ENCODE measurements around the gene ZSWIM5. TPM values are rescaled to one million over a fixed set of nuclear protein-coding genes. Genes with fewer than 3 reads are reported as not detected.
"Not testable (repeated sequence)": the region's sequence is repeated elsewhere in the genome, so short reads cannot be mapped to it uniquely, and the experiment has no call there.

ZSWIM5 gene
- total RNA-seq, result 0.43 and 2.3 TPM in 2 replicates

DNA sequence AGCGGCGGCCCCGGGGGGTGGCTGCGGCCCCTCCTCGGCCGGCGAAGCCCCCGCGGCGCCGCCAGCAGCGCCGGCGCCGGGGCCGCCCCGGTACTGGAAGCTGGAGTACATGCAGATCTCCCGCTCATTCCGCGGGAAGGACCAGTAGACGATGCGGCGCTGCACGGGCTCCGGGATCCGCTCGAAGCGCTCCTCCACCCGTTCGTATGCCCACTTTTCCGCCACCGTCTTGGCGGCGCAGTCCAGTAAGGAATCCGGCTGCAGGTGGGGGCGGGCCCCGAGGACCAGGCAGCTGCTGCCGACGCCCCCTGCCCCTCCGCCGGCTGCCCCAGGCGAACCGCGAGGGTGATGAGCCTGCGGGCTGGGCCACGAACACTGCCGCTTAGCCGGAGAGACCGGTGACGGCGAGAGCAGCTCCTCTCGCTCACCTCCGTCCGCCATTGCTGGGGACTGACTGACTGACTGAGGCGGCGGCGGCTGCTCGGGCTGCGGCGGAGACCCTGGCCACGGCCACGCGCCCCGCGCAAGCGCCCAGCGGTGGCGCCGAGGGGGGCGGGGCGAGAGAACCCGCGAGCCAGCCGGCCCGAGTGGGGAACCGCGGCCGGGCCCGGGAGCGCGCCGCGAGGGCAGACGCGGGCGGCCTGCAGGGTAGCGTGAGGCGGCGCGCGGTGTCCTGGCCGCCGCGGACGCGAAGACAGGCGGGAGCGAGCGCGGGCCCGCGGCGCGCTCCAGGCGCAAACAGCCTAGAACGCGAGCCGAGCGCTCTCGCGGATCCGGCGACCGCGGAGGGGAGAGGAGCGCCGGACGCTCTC lies at the start of gene ZSWIM5:
Gene ZSWIM5 (minus strand): TSS at position 696 of the 812 bp plus-strand sequence. CDS start 255 bp downstream, at position 441.
- TF ChIP-seq, protein P1, sequence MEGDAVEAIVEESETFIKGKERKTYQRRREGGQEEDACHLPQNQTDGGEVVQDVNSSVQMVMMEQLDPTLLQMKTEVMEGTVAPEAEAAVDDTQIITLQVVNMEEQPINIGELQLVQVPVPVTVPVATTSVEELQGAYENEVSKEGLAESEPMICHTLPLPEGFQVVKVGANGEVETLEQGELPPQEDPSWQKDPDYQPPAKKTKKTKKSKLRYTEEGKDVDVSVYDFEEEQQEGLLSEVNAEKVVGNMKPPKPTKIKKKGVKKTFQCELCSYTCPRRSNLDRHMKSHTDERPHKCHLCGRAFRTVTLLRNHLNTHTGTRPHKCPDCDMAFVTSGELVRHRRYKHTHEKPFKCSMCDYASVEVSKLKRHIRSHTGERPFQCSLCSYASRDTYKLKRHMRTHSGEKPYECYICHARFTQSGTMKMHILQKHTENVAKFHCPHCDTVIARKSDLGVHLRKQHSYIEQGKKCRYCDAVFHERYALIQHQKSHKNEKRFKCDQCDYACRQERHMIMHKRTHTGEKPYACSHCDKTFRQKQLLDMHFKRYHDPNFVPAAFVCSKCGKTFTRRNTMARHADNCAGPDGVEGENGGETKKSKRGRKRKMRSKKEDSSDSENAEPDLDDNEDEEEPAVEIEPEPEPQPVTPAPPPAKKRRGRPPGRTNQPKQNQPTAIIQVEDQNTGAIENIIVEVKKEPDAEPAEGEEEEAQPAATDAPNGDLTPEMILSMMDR (IDR thresholded peaks at IDR 0.05; ENCODE audit: insufficient read depth, low read depth, low read length), result no peak
- peak within 1 kb of the TSS; percentile 64 for H3K4me3 ChIP-seq (ENCODE audit: low read depth, low read length)
- DNase-seq (ENCODE audit: low read depth), result peak; percentile 42

DNA sequence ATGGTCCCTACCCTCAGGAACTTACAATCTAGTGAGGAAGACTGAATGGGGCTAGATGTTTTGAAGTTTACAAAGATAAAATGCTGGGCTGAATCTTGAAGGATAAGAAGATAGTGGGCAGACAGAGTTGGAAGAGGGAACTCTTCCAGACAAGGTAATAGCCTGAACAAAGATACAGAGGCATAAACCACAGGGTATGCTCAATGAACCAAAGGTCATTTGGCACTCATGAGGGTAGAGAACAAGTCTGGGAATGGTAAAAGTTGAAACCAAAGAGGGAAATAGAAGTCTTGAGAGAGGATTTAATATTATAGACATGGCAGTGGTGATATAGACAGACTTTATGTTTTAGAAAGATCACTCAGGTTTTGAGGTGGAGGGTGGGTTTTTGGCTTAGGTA lies 48.1 kb upstream of the ZSWIM5 start:
- no peak overlapping the region for H3K4me3 ChIP-seq (ENCODE audit: low read depth, low read length)
- DNase-seq (ENCODE audit: low read depth), result no peak
- TF ChIP-seq, protein P1 (IDR thresholded peaks at IDR 0.05; ENCODE audit: insufficient read depth, low read depth, low read length), result no peak

DNA sequence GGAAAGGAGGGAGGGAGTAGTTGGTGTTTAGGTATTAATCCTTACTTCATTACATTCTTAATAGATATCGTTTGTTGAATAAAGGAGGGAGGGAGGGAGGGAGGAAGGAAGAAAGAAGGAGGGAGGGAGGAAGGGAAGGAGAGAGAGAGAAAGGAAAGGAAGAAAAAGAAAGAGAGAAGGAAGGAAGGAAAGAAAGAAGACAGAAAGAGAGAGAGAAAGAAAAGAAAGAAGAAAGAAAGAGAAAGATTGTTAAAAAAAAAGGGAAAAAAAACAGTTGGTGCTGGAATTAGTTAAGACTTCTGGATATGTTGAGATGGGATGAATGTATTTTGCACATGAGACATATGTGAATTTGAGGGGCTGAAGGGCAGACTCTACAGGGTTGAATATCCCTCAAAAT lies 44.1 kb upstream of the ZSWIM5 start:
- TF ChIP-seq, protein P1 (IDR thresholded peaks at IDR 0.05; ENCODE audit: insufficient read depth, low read depth, low read length), result no peak
- no peak overlapping the region for H3K4me3 ChIP-seq (ENCODE audit: low read depth, low read length)
- DNase-seq (ENCODE audit: low read depth), result no peak

DNA sequence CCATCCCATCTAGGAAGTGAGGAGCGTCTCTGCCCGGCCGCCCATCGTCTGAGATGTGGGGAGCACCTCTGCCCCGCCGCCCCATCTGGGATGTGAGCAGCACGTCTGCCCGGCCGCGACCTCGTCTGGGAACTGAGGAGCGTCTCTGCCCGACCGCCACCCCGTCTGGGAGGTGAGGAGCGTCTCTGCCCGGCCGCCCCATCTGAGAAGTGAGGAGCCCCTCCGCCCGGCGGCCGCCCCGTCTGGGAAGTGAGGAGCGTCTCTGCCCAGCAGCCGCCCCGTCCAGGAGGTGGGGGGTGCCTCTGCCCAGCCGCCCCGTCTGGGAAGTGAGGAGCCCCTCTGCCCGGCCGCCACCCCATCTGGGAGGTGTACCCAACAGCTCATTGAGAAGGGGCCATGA lies 41.6 kb upstream of the ZSWIM5 start:
- H3K4me3 ChIP-seq (ENCODE audit: low read depth, low read length); DNase-seq (ENCODE audit: low read depth): not testable (repeated sequence)

DNA sequence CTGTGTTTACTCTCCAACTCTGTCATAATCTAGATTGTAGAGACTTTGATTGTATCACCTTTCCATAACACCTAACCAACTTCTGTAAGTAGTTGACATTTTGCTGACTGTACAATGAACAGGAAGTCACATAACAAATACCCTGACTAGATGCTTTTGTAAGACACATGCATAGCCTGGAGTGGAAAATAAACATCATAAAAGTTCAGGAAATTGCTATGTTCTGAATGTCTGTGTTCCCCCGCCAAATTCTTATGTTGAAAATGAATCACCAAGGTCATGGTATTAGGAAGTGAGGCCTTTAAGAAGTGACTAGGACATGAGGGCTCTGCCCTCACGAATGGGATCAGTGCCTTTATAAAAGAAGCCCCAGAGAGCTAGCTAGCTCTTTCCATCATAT lies 40.4 kb upstream of the ZSWIM5 start:
- DNase-seq (ENCODE audit: low read depth), result peak; percentile 89
- TF ChIP-seq, protein P1 (IDR thresholded peaks at IDR 0.05; ENCODE audit: insufficient read depth, low read depth, low read length), result no peak
- H3K4me3 ChIP-seq (ENCODE audit: low read depth, low read length), result no peak overlapping the region

DNA sequence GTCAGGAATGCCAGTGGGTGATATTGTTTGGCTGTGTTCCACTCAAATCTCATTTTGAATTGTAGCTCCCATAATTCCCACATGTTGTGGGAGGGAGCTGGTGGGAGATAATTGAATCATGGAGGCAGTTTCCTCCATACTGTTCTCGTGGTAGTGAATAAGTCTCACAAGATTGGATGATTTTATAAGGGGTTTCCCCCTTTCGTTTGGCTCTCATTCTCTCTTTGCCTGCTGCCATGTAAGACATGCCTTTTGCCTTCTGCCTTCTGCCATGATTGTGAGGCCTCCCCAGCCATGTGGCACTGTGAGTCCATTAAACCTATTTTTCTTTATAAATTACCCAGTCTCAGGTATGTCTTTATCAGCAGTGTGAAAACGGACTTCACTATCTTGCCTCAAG lies 40.0 kb upstream of the ZSWIM5 start:
- H3K4me3 ChIP-seq (ENCODE audit: low read depth, low read length); DNase-seq (ENCODE audit: low read depth): not testable (repeated sequence)

DNA sequence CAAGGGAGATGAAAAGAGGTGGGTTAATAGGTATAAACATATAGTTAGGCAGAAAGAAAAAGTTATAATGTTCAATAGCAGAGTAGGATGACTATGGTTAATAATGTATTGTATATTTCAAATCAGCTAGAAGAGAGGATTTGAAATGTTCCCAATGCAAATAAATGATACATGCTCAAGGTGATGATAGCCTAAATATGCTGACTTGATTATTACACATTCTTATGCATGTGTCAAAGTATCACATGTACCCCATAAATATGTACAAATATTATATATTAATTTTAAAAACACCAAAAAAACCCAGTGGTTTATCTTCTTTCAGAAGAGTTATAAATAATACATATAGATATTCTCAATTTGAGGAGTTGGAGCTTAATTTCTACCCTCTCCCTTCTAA lies 38.3 kb upstream of the ZSWIM5 start:
- TF ChIP-seq, protein P1 (IDR thresholded peaks at IDR 0.05; ENCODE audit: insufficient read depth, low read depth, low read length), result no peak
- H3K4me3 ChIP-seq (ENCODE audit: low read depth, low read length), result no peak overlapping the region
- DNase-seq (ENCODE audit: low read depth), result no peak

All from fibroblast of villous mesenchyme (primary cell).